Bronchial epithelial cell (primary cell): Measurements from ENCODE around the gene ATP8B3. TPM values are rescaled to one million over a fixed set of nuclear protein-coding genes. Genes with fewer than 3 reads are reported as not detected.

Experiments used
- DNase-seq: peaks from one replicate; pipeline ENCODE4 v3.0.0-alpha.2; 2010; ENCODE audit warnings: low read depth
- FAIRE-seq: peaks from 2 replicates; lab custom pipeline; 2011; peaks lifted over from hg19 to GRCh38; lab: Jason Lieb, UNC
- H3K27me3 ChIP-seq: 2 replicates; pipeline ENCODE4 v1.5.1; 2011; ENCODE audit warnings: low read length; ENCODE audit not compliant: control insufficient read depth, insufficient read depth
- H3K36me3 ChIP-seq: 2 replicates; pipeline ENCODE4 v1.5.1; 2011; ENCODE audit warnings: low read length; ENCODE audit not compliant: control insufficient read depth, insufficient read depth
- H3K4me3 ChIP-seq: 2 replicates; pipeline ENCODE4 v1.5.1; 2011; ENCODE audit warnings: mild to moderate bottlenecking, low read depth, low read length, control low read depth
- total RNA-seq: library from RNA; depleted of rRNA; stranded (reverse); fragments of >200 nt; gene quantifications from 2 replicates; pipeline ENCODE4 v1.2.1, GENCODE V29; 2014
- TF ChIP-seq, protein P1 (sequence below): IDR thresholded peaks from 2 replicates; pipeline ENCODE4 v1.5.1; 2011; ENCODE audit warnings: mild to moderate bottlenecking, moderate library complexity, low read length, control low read depth, inconsistent platforms; ENCODE audit not compliant: insufficient read depth, severe bottlenecking

Gene ATP8B3, protein sequence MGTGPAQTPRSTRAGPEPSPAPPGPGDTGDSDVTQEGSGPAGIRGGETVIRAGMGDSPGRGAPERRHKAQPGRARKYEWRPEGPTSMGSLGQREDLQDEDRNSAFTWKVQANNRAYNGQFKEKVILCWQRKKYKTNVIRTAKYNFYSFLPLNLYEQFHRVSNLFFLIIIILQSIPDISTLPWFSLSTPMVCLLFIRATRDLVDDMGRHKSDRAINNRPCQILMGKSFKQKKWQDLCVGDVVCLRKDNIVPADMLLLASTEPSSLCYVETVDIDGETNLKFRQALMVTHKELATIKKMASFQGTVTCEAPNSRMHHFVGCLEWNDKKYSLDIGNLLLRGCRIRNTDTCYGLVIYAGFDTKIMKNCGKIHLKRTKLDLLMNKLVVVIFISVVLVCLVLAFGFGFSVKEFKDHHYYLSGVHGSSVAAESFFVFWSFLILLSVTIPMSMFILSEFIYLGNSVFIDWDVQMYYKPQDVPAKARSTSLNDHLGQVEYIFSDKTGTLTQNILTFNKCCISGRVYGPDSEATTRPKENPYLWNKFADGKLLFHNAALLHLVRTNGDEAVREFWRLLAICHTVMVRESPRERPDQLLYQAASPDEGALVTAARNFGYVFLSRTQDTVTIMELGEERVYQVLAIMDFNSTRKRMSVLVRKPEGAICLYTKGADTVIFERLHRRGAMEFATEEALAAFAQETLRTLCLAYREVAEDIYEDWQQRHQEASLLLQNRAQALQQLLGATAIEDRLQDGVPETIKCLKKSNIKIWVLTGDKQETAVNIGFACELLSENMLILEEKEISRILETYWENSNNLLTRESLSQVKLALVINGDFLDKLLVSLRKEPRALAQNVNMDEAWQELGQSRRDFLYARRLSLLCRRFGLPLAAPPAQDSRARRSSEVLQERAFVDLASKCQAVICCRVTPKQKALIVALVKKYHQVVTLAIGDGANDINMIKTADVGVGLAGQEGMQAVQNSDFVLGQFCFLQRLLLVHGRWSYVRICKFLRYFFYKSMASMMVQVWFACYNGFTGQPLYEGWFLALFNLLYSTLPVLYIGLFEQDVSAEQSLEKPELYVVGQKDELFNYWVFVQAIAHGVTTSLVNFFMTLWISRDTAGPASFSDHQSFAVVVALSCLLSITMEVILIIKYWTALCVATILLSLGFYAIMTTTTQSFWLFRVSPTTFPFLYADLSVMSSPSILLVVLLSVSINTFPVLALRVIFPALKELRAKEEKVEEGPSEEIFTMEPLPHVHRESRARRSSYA (N-terminal part only)
- 0.26 and 1.4 TPM in 2 replicates for total RNA-seq

DNA sequence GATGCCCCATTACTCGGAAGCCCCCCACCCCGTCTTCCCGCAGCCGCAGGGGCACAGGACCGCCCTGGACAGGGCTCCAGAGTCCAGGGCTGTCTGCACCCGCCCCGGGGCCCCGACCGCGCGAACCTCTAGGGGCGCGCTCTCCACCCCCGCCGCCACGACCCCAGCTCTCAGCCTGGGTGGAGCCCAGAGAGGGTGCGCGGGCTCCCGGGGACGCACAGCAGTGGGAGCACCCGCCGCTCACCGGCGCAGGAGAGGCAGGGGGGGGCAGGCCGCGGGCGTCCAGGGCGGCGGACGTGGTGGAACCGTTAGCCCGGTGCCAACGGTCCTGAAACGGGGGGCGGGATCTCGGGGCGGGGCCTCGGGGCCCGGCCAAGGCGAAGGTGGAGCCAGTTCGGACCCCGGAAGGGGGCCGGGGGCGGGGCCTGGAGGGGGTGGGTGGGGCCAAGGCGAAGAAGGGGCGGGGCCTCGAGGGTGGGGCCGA, at the start of gene ATP8B3:
Gene ATP8B3 (minus strand): TSS at position 335 of the 484 bp plus-strand sequence. CDS start 540 bp downstream, outside the sequence.
- Histone ChIP-seq H3K4me3 (peak within 1 kb of the TSS; percentile 39), H3K27me3 (no peaks in the 10 kb centered on the region), H3K36me3 (peaks cover 6% of the 10 kb centered on the region)
- FAIRE-seq (no peak), DNase-seq (no peak)
- TF ChIP-seq, protein P1, sequence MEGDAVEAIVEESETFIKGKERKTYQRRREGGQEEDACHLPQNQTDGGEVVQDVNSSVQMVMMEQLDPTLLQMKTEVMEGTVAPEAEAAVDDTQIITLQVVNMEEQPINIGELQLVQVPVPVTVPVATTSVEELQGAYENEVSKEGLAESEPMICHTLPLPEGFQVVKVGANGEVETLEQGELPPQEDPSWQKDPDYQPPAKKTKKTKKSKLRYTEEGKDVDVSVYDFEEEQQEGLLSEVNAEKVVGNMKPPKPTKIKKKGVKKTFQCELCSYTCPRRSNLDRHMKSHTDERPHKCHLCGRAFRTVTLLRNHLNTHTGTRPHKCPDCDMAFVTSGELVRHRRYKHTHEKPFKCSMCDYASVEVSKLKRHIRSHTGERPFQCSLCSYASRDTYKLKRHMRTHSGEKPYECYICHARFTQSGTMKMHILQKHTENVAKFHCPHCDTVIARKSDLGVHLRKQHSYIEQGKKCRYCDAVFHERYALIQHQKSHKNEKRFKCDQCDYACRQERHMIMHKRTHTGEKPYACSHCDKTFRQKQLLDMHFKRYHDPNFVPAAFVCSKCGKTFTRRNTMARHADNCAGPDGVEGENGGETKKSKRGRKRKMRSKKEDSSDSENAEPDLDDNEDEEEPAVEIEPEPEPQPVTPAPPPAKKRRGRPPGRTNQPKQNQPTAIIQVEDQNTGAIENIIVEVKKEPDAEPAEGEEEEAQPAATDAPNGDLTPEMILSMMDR = peak; percentile 16

DNA sequence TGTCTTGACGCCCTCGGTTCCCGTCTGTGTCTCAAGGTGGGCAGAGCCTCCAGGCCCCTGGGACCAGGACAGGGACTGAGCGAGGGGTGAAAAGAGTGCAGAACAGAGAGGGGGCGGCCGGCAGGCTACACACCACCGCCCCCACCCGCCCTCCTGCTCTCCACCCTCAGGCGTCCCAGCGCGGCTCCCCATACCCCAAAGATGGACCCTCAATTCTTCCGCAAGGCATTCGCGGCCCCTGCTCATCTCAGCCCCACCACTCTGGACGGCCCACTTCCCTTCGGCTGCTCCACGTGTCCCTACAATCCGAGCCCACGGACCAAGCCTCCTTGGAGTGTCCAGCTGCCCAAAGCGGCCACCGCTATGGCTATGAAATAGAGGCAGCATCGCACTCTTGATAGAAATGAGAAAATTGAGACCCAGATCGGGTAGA, 49.5 kb upstream of the ATP8B3 start:
- Histone ChIP-seq H3K27me3 (no peaks in the 10 kb centered on the region), H3K36me3 (no peaks in the 10 kb centered on the region), H3K4me3 (peak overlapping the region; percentile 88)
- DNase-seq = no peak
- no peak for FAIRE-seq
- TF ChIP-seq, protein P1 = no peak

DNA sequence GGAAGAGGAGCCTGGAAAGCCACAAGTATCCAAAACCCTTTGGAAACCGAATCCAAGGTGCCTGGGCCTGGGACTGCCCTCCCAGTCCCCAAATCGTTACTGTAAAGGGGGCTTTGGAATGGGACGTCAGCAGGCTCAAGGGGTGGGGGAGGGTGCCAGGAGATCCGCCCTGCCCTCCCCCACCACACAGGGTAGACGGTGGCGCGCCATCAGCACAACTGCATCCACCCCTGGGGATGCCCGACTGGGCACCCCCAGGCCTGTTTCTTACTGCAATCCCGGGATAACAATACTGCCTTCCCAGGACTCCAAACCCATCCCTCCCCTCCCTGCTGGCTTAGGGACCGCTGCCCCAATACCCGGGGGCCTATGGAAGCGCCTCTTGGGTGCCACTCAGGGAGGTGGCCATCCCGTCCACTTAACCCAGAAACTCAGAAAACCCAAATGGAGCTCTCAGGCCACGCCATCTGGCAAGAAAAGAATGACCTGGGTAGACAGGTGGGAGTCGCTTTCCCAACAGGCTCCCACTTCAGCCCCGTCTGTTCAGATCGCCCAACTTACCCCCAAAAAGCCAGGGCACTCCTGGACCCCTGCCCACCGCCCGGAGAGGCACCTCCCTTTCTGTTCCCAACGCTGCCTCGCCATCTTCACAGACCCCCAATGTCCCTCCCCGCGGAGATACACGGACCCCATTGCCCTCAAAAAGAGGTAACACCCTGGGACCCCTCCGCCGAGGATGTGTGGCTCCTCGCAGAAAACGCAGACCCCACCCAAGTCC, 48.9 kb upstream of the ATP8B3 start:
- Histone ChIP-seq H3K36me3 (no peaks in the 10 kb centered on the region), H3K27me3 (no peaks in the 10 kb centered on the region), H3K4me3 (peak overlapping the region; percentile 88)
- FAIRE-seq (no peak), DNase-seq (no peak)
- TF ChIP-seq, protein P1 = no peak

DNA sequence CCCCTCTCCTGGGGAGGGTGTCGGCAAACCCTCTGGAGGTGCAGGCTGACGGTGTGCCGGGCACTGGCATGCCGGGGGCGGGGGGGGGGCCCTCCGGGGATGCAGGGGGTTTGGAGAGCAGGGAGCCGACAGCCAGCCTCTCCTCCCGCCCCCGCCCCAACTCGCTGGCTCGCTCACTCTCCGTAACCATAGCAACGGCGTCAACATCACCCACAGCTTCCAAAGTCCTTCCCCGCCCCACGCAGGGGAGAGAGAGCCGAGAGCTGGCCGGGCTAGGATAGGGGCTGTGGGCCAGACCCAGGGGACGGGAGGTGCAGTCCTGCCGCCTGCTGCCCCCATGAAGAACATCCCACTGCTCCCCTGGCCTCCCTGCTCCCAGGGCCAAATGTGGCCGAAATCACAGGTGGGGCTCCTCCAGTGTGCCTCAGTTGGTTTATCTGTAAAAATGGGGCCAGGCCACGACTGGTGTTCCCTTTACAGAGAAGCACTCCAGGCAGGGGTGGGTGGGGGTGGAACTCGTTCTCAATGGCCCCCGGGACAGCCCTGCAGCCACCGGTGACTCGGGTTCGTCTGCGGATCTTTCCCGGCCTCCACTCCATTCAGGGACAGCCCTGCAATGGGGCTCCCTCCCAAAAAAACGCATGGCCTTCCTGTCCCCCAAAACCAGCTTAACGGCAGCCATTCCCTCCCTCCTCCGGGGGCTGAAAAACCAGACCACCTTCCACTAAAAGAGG, 48.1 kb upstream of the ATP8B3 start:
- H3K27me3 ChIP-seq = no peaks in the 10 kb centered on the region
- peak; percentile 33 for DNase-seq
- no peak for FAIRE-seq
- H3K4me3 ChIP-seq = peak overlapping the region; percentile 88
- TF ChIP-seq, protein P1 = no peak
- no peaks in the 10 kb centered on the region for H3K36me3 ChIP-seq
